GM23338 (cell line): ENCODE data around the gene TNFSF8. TPM values are rescaled to one million over a fixed set of nuclear protein-coding genes. Genes with fewer than 3 reads are reported as not detected.

Experiments used
- ATAC-seq: fragments of 200-7000 bp; cut with Tn5 transposase; 3 replicates; pipeline ENCODE4 v1.9.1; 2020
- DNase-seq: peaks from one replicate; pipeline ENCODE4 v3.0.0-alpha.2; 2015; ENCODE audit warnings: low spot score
- H2AFZ ChIP-seq: fragments of 200-600 bp; sonication (generic); 2 replicates; pipeline ENCODE4 v1.8.0; 2016; ENCODE audit warnings: antibody characterized with exemption, mild to moderate bottlenecking, moderate library complexity
- H3F3A ChIP-seq: fragments of 200-600 bp; sonication (generic); replicated peaks from 2 replicates; pipeline ENCODE4 v1.8.0; 2017; ENCODE audit warnings: antibody characterized with exemption, mixed run types, low read depth
- H3K27ac ChIP-seq: fragments of 200-600 bp; sonication (generic); 2 replicates; pipeline ENCODE4 v1.6.1; 2016; ENCODE audit warnings: low read depth
- H3K27me3 ChIP-seq: fragments of 200-600 bp; sonication (generic); 2 replicates; pipeline ENCODE4 v1.8.0; 2016; ENCODE audit warnings: mild to moderate bottlenecking, mixed run types, moderate library complexity; ENCODE audit not compliant: insufficient read depth
- H3K36me3 ChIP-seq: fragments of 200-600 bp; sonication (generic); 2 replicates; pipeline ENCODE4 v1.8.0; 2016; ENCODE audit warnings: mild to moderate bottlenecking; ENCODE audit not compliant: insufficient read depth
- H3K4me1 ChIP-seq: fragments of 200-600 bp; sonication (generic); 2 replicates; pipeline ENCODE4 v1.8.0; 2016; ENCODE audit warnings: mild to moderate bottlenecking, moderate library complexity; ENCODE audit not compliant: insufficient read depth
- H3K4me2 ChIP-seq: fragments of 200-600 bp; sonication (generic); 2 replicates; pipeline ENCODE4 v1.7.1; 2017; ENCODE audit warnings: mixed run types
- H3K4me3 ChIP-seq: fragments of 200-600 bp; sonication (generic); 2 replicates; pipeline ENCODE4 v1.6.1; 2016; ENCODE audit warnings: mixed run types
- H3K79me2 ChIP-seq: fragments of 200-600 bp; sonication (generic); replicated peaks from 2 replicates; pipeline ENCODE4 v1.8.0; 2017; ENCODE audit warnings: mild to moderate bottlenecking; ENCODE audit not compliant: insufficient read depth
- H3K9me2 ChIP-seq: fragments of 200-600 bp; sonication (generic); 2 replicates; pipeline ENCODE4 v1.8.0; 2017; ENCODE audit not compliant: insufficient read depth
- H4K20me1 ChIP-seq: fragments of 200-600 bp; sonication (generic); replicated peaks from 2 replicates; pipeline ENCODE4 v1.8.0; 2017; ENCODE audit warnings: mild to moderate bottlenecking; ENCODE audit not compliant: insufficient read depth
- H3K27ac Mint-ChIP-seq: 2 replicates; pipeline ENCODE4 v1.8.0; 2020; ENCODE audit warnings: inconsistent platforms, mild to moderate bottlenecking, moderate library complexity, mixed read lengths
- H3K27me3 Mint-ChIP-seq: 3 replicates; pipeline ENCODE4 v1.8.0; 2022; ENCODE audit warnings: low read depth, mild to moderate bottlenecking, moderate library complexity, mixed read lengths, inconsistent platforms; ENCODE audit not compliant: insufficient read depth, poor library complexity
- H3K36me3 Mint-ChIP-seq: 3 replicates; pipeline ENCODE4 v1.8.0; 2021; ENCODE audit warnings: low read depth, mild to moderate bottlenecking, inconsistent platforms, moderate library complexity, mixed read lengths
- H3K4me1 Mint-ChIP-seq: 3 replicates; pipeline ENCODE4 v1.8.0; 2020; ENCODE audit warnings: mild to moderate bottlenecking, inconsistent platforms, mixed read lengths
- H3K4me3 Mint-ChIP-seq: 3 replicates; pipeline ENCODE4 v1.8.0; 2021; ENCODE audit warnings: moderate library complexity, mild to moderate bottlenecking, inconsistent platforms, mixed read lengths
- H3K9me3 Mint-ChIP-seq: 3 replicates; pipeline ENCODE4 v1.8.0; 2020; ENCODE audit warnings: moderate library complexity, mild to moderate bottlenecking, inconsistent platforms, mixed read lengths
- CREB1 ChIP-seq: fragments of 250-450 bp; sonication (Bioruptor Pico); IDR thresholded peaks from 2 replicates; pipeline ENCODE4 v1.5.0; 2020; ENCODE audit warnings: low read depth, mild to moderate bottlenecking, moderate library complexity
- CTCF ChIP-seq, 2 experiments: fragments of 200-600 bp in 1 of 2; sonication (generic) in 1 of 2; conservative IDR thresholded peaks; 2 replicates each; pipeline versions ENCODE4 v1.5.1 to v1.6.1; 2016 to 2017; ENCODE audit warnings: antibody characterized with exemption in 2 of 2, low read depth in 2 of 2, mild to moderate bottlenecking in 2 of 2, moderate library complexity in 1 of 2
- ETS1 ChIP-seq: IDR thresholded peaks from 2 replicates; pipeline ENCODE4 v1.6.1; 2016; ENCODE audit warnings: antibody characterized with exemption
- EZH2 ChIP-seq: fragments of 200-600 bp; sonication (generic); IDR thresholded peaks from one replicate; pipeline ENCODE4 v1.8.0; 2017; ENCODE audit warnings: antibody characterized with exemption, mild to moderate bottlenecking, low read depth; ENCODE audit not compliant: unreplicated experiment
- EZH2phosphoT487 ChIP-seq: fragments of 200-600 bp; sonication (generic); IDR thresholded peaks from one replicate; pipeline ENCODE4 v1.8.1; 2018; ENCODE audit warnings: antibody characterized with exemption; ENCODE audit not compliant: unreplicated experiment
- JUNB ChIP-seq: IDR thresholded peaks from one replicate; pipeline ENCODE4 v1.6.1; 2016; ENCODE audit warnings: antibody characterized with exemption; ENCODE audit not compliant: unreplicated experiment
- NANOG ChIP-seq: IDR thresholded peaks from 2 replicates; pipeline ENCODE4 v1.6.1; 2016; ENCODE audit warnings: antibody characterized with exemption, borderline replicate concordance
- POLR2AphosphoS5 ChIP-seq: IDR thresholded peaks from 2 replicates; pipeline ENCODE4 v1.6.1; 2016; ENCODE audit warnings: antibody characterized with exemption, low read depth
- REST ChIP-seq: IDR thresholded peaks from one replicate; pipeline ENCODE4 v1.6.1; 2018; ENCODE audit warnings: antibody characterized with exemption; ENCODE audit not compliant: unreplicated experiment
- STAT1 ChIP-seq: IDR thresholded peaks from one replicate; pipeline ENCODE4 v1.6.1; 2016; ENCODE audit warnings: antibody characterized with exemption; ENCODE audit not compliant: unreplicated experiment
- ZNF114 ChIP-seq: fragments of 250-450 bp; sonication (Bioruptor Pico); IDR thresholded peaks from 2 replicates; pipeline ENCODE4 v1.5.0; 2020; ENCODE audit warnings: mild to moderate bottlenecking, moderate library complexity
- ZNF331 ChIP-seq: fragments of 250-450 bp; sonication (Bioruptor Pico); IDR thresholded peaks from 2 replicates; pipeline ENCODE4 v1.5.0; 2020; ENCODE audit warnings: low read depth, mild to moderate bottlenecking, moderate library complexity
- ZNF462 ChIP-seq: fragments of 250-450 bp; sonication (Bioruptor Pico); IDR thresholded peaks from 2 replicates; pipeline ENCODE4 v1.5.0; 2020; ENCODE audit warnings: mild to moderate bottlenecking, moderate library complexity
- polyA plus RNA-seq: library from polyadenylated mRNA; unstranded; fragments of >200 nt; fragmentation: Nextera tagmentation; extraction: Ambion mirVana; gene quantifications from 2 replicates; pipeline ENCODE4 v1.2.1, GENCODE V29; 2016
- total RNA-seq: library from RNA; depleted of rRNA; stranded (reverse); fragments of >200 nt; shearing (Covaris generic); gene quantifications from 2 replicates; pipeline ENCODE4 v1.2.3, GENCODE V29; 2014

Gene TNFSF8
- total and polyA plus RNA-seq, 2 experiments from 2014 or later, result not detected

GRCh38 chr9:114925039-114925438 is 5.4 kb downstream of the TNFSF8 start:
- Histone ChIP-seq H3K9me2 (no peaks in the 10 kb centered on the region), H4K20me1 (peaks cover 24% of the 10 kb centered on the region; the same call in 1 of the 2 replicates), H3K27ac (no peak overlapping the region), H3F3A (no peaks in the 10 kb centered on the region), H2AFZ (no peak overlapping the region), H3K79me2 (no peaks in the 10 kb centered on the region), H3K4me1 (peaks cover 14% of the 10 kb centered on the region), H3K4me3 (no peak overlapping the region), H3K36me3 (no peaks in the 10 kb centered on the region), H3K27me3 (peaks cover 100% of the 10 kb centered on the region), H3K4me2 (no peak overlapping the region)
- TF ChIP-seq POLR2AphosphoS5 (no peak), ZNF114 (CRISPR knock-in tag) (no peak), ZNF331 (no peak), JUNB (no peak), EZH2 (no peak), CTCF (conservative IDR thresholded peaks at IDR 0.05; ENCODE audit: low read depth in 2 of 2) (no peak), ZNF462 (no peak), NANOG (no peak), ETS1 (no peak), EZH2phosphoT487 (no peak), STAT1 (no peak), CREB1 (CRISPR knock-in tag) (no peak), REST (no peak)
- no peak for DNase-seq
- no peak for ATAC-seq
- H3K9me3 Mint-ChIP-seq, result no peaks in the 10 kb centered on the region
- peaks cover 19% of the 10 kb centered on the region; the same call in 2 of the 3 replicates for H3K4me1 Mint-ChIP-seq
- no peak overlapping the region for H3K27ac Mint-ChIP-seq
- no peaks in the 10 kb centered on the region for H3K36me3 Mint-ChIP-seq
- peaks cover 94% of the 10 kb centered on the region for H3K27me3 Mint-ChIP-seq
- H3K4me3 Mint-ChIP-seq, result no peak overlapping the region
